Endothelial cell (in vitro differentiated cells): ENCODE data around the gene NCR2. TPM values are rescaled to one million over a fixed set of nuclear protein-coding genes. Genes with fewer than 3 reads are reported as not detected.

ENCODE experiments used
- DNase-seq: peaks from one replicate; pipeline ENCODE4 v3.0.0; 2021; ENCODE audit warnings: low spot score
- H3K27ac Mint-ChIP-seq: one replicate; pipeline ENCODE4 v1.8.0; 2021; ENCODE audit warnings: mixed read lengths, inconsistent platforms; ENCODE audit not compliant: unreplicated experiment
- H3K27me3 Mint-ChIP-seq: one replicate; pipeline ENCODE4 v1.8.0; 2021; ENCODE audit warnings: mild to moderate bottlenecking, moderate library complexity, mixed read lengths, inconsistent platforms; ENCODE audit not compliant: unreplicated experiment
- H3K36me3 Mint-ChIP-seq: one replicate; pipeline ENCODE4 v1.8.0; 2021; ENCODE audit warnings: mild to moderate bottlenecking, low read depth, mixed read lengths, inconsistent platforms; ENCODE audit not compliant: unreplicated experiment
- H3K4me1 Mint-ChIP-seq: one replicate; pipeline ENCODE4 v1.8.0; 2021; ENCODE audit warnings: mild to moderate bottlenecking, mixed read lengths, inconsistent platforms; ENCODE audit not compliant: unreplicated experiment
- H3K4me3 Mint-ChIP-seq: one replicate; pipeline ENCODE4 v1.8.0; 2021; ENCODE audit warnings: mild to moderate bottlenecking, mixed read lengths, inconsistent platforms; ENCODE audit not compliant: unreplicated experiment
- H3K9me3 Mint-ChIP-seq: one replicate; pipeline ENCODE4 v1.8.0; 2021; ENCODE audit warnings: mixed read lengths, inconsistent platforms; ENCODE audit not compliant: unreplicated experiment
- total RNA-seq: library from RNA; stranded (reverse); fragmentation: NEBNext Ultra II Directional; extraction: Animal tissue kit (Norgen Biotek cat#: 25700); gene quantifications from one replicate; pipeline ENCODE4 v1.2.1, GENCODE V29; 2021; ENCODE audit not compliant: unreplicated experiment
- TF ChIP-seq, protein P1 (sequence below): fragments of 200-600 bp; sonication (generic); IDR thresholded peaks from one replicate; pipeline ENCODE4 v1.5.0; 2021; ENCODE audit warnings: antibody characterized with exemption; ENCODE audit not compliant: unreplicated experiment

Gene NCR2
- total RNA-seq, 1 donor from 2014 or later, result not detected

- Mint-ChIP-seq H3K4me3 (no peak overlapping the region), H3K27me3 (peaks cover 14% of the 10 kb centered on the region), H3K4me1 (no peaks in the 10 kb centered on the region), H3K9me3 (no peaks in the 10 kb centered on the region), H3K36me3 (no peaks in the 10 kb centered on the region), H3K27ac (no peak overlapping the region)
- TF ChIP-seq, protein P1, sequence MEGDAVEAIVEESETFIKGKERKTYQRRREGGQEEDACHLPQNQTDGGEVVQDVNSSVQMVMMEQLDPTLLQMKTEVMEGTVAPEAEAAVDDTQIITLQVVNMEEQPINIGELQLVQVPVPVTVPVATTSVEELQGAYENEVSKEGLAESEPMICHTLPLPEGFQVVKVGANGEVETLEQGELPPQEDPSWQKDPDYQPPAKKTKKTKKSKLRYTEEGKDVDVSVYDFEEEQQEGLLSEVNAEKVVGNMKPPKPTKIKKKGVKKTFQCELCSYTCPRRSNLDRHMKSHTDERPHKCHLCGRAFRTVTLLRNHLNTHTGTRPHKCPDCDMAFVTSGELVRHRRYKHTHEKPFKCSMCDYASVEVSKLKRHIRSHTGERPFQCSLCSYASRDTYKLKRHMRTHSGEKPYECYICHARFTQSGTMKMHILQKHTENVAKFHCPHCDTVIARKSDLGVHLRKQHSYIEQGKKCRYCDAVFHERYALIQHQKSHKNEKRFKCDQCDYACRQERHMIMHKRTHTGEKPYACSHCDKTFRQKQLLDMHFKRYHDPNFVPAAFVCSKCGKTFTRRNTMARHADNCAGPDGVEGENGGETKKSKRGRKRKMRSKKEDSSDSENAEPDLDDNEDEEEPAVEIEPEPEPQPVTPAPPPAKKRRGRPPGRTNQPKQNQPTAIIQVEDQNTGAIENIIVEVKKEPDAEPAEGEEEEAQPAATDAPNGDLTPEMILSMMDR, result no peak
- no peak for DNase-seq
Observed at GRCh38 chr6:41335943-41336342, 535 bp downstream of the NCR2 start.

- Mint-ChIP-seq H3K9me3 (no peaks in the 10 kb centered on the region), H3K27me3 (peaks cover 11% of the 10 kb centered on the region), H3K27ac (no peak overlapping the region), H3K4me3 (no peak overlapping the region), H3K36me3 (no peaks in the 10 kb centered on the region), H3K4me1 (no peaks in the 10 kb centered on the region)
- TF ChIP-seq, protein P1, result no peak
- no peak for DNase-seq
Observed at GRCh38 chr6:41336824-41337223, 1.4 kb downstream of the NCR2 start.

- no peak for DNase-seq
- Mint-ChIP-seq H3K4me3 (no peak overlapping the region), H3K27ac (no peak overlapping the region), H3K36me3 (no peaks in the 10 kb centered on the region), H3K4me1 (no peaks in the 10 kb centered on the region), H3K27me3 (peaks cover 12% of the 10 kb centered on the region), H3K9me3 (no peaks in the 10 kb centered on the region)
- TF ChIP-seq, protein P1, result no peak
Observed at GRCh38 chr6:41337709-41338108, 2.3 kb downstream of the NCR2 start.

DNA sequence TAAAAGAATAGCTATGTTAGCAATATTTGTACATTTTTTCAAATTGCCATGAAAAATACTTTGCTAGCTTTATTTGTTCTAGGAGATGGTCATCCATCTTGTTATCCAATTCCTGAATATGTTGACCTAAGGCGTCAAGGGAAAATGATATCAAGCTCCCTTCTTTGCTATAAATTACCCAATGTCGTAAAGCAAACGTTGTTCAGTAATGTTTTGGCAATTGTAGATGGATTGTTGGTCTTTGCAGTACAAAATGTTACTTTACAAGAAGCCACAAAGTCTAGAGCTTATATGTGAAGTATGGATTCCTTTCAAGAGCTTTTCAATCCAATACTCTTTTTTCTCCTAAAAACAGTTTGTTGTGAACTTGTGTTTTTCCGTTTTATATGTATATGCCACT is 3.3 kb downstream of the NCR2 start:
- no peak for DNase-seq
- TF ChIP-seq, protein P1, result no peak
- Mint-ChIP-seq H3K27ac (no peak overlapping the region), H3K27me3 (peaks cover 10% of the 10 kb centered on the region), H3K4me3 (no peak overlapping the region), H3K36me3 (no peaks in the 10 kb centered on the region), H3K4me1 (no peaks in the 10 kb centered on the region), H3K9me3 (no peaks in the 10 kb centered on the region)

DNA sequence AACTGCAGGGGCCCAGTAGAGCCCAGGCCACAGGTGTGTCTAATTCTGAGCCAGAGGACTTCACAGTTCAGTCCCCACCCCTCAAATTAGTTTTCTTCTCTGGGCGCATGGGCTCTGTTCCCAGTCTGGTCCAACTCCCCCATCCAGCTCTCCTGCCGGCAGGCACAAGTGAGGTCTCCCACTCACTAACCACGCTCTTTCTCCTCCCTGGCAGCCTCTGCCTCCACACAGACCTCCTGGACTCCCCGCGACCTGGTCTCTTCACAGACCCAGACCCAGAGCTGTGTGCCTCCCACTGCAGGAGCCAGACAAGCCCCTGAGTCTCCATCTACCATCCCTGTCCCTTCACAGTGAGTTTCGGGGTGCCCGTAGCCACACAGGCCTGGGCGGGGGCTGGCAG is 6.2 kb downstream of the NCR2 start:
- DNase-seq, result no peak
- TF ChIP-seq, protein P1, result no peak
- no peak overlapping the region for H3K27ac Mint-ChIP-seq
- H3K36me3 Mint-ChIP-seq, result no peaks in the 10 kb centered on the region
- no peaks in the 10 kb centered on the region for H3K9me3 Mint-ChIP-seq
- no peaks in the 10 kb centered on the region for H3K4me1 Mint-ChIP-seq
- H3K27me3 Mint-ChIP-seq, result peaks cover 8% of the 10 kb centered on the region
- no peak overlapping the region for H3K4me3 Mint-ChIP-seq
